ENCODE measurements around the gene KRTAP10-6.

KRTAP10-6 gene

DNA sequence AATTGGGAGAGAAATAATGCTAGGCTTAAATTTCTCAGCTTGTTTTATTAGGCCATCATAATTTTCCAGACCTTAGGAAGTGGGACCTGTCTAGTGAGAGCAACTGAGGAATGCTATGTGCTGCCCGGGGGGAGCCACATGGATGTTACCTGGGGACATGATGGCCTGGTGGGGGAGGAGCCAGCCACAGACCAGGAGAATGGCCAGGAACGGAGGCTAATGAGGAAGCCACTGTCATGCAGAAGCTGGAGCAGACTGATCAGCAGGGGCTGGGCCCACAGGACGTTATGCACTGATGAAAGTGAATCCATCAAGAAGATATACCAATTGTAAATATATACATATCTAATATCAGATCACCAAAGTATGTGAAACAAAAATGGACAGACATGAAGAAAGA is 47.7 kb downstream of the KRTAP10-6 start:
- Histone ChIP-seq H3K4me2 (ENCODE audit: low read depth, low read length, poor library complexity, severe bottlenecking) (no peak overlapping the region), H3K4me3 (ENCODE audit: insufficient read depth, low read length, poor library complexity, severe bottlenecking) (no peak overlapping the region), H3K79me2 (ENCODE audit: insufficient read depth, low read length) (no peaks in the 10 kb centered on the region), H3F3A (ENCODE audit: insufficient read depth) (no peaks in the 10 kb centered on the region), H3K9me2 (replicated peaks; ENCODE audit: insufficient read depth, low read length) (no peaks in the 10 kb centered on the region), H3K27ac (ENCODE audit: low read depth, low read length) (no peak overlapping the region), H3K36me3 (ENCODE audit: low read length) (0 out of 2 replicates have a peak, but pooled peaks cover 4% of the 10 kb centered on the region), H3K9ac (ENCODE audit: low read length) (no peak overlapping the region), H3K27me3 (ENCODE audit: low read length) (no peaks in the 10 kb centered on the region), H4K20me1 (ENCODE audit: low read depth, low read length) (no peaks in the 10 kb centered on the region), H3K9me3 (ENCODE audit: insufficient read depth, low read length) (0 out of 2 replicates have a peak, but pooled peaks cover 12% of the 10 kb centered on the region), H2AFZ (ENCODE audit: low read depth, low read length, severe bottlenecking) (no peak overlapping the region)
- no peak for TF ChIP-seq EZH2phosphoT487 (conservative IDR thresholded peaks at IDR 0.05; ENCODE audit: low read length)
- TF ChIP-seq, protein P1, sequence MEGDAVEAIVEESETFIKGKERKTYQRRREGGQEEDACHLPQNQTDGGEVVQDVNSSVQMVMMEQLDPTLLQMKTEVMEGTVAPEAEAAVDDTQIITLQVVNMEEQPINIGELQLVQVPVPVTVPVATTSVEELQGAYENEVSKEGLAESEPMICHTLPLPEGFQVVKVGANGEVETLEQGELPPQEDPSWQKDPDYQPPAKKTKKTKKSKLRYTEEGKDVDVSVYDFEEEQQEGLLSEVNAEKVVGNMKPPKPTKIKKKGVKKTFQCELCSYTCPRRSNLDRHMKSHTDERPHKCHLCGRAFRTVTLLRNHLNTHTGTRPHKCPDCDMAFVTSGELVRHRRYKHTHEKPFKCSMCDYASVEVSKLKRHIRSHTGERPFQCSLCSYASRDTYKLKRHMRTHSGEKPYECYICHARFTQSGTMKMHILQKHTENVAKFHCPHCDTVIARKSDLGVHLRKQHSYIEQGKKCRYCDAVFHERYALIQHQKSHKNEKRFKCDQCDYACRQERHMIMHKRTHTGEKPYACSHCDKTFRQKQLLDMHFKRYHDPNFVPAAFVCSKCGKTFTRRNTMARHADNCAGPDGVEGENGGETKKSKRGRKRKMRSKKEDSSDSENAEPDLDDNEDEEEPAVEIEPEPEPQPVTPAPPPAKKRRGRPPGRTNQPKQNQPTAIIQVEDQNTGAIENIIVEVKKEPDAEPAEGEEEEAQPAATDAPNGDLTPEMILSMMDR (IDR thresholded peaks at IDR 0.05; ENCODE audit: insufficient read depth, low read length, poor library complexity, severe bottlenecking), result no peak

DNA sequence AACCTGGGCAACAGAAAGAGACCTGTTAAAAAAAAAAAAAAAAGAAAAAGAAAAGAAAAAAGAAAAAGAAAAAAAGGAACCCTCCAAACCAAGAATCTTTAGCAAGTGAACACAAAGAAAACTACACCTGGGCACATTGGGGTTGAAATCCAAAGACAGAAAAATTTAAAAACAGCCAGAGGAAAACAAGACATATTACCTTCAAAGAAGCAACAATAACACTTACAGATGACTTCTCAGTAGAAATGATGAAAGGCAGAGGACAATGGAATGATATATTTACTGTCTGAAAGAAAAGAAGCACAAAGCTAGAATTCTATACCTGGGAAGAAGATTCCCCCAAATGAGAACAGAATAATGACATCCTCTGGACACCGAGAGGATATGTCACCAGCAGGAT is 49.6 kb downstream of the KRTAP10-6 start:
- H3K27me3 ChIP-seq (ENCODE audit: low read length), result no peaks in the 10 kb centered on the region

More for the DNA sequence above, 49.6 kb downstream of the KRTAP10-6 start:
- Histone ChIP-seq H3K9me3 (ENCODE audit: insufficient read depth, low read length) (0 out of 2 replicates have a peak, but pooled peaks cover 12% of the 10 kb centered on the region), H3K9ac (ENCODE audit: low read length) (no peak overlapping the region), H4K20me1 (ENCODE audit: low read depth, low read length) (no peaks in the 10 kb centered on the region), H2AFZ (ENCODE audit: low read depth, low read length, severe bottlenecking) (no peak overlapping the region), H3F3A (ENCODE audit: insufficient read depth) (no peaks in the 10 kb centered on the region), H3K4me2 (ENCODE audit: low read depth, low read length, poor library complexity, severe bottlenecking) (no peak overlapping the region), H3K9me2 (replicated peaks; ENCODE audit: insufficient read depth, low read length) (no peaks in the 10 kb centered on the region), H3K36me3 (ENCODE audit: low read length) (0 out of 2 replicates have a peak, but pooled peaks cover 4% of the 10 kb centered on the region), H3K27ac (ENCODE audit: low read depth, low read length) (no peak overlapping the region), H3K79me2 (ENCODE audit: insufficient read depth, low read length) (no peaks in the 10 kb centered on the region), H3K4me3 (ENCODE audit: insufficient read depth, low read length, poor library complexity, severe bottlenecking) (no peak overlapping the region)
- TF ChIP-seq EZH2phosphoT487 (conservative IDR thresholded peaks at IDR 0.05; ENCODE audit: low read length), result no peak
- TF ChIP-seq, protein P1 (IDR thresholded peaks at IDR 0.05; ENCODE audit: insufficient read depth, low read length, poor library complexity, severe bottlenecking), result no peak
